H1 (cell line): ENCODE results near the gene DGKI. TPM values are rescaled to one million over a fixed set of nuclear protein-coding genes. Genes with fewer than 3 reads are reported as not detected.

Experiments
- CHD7 ChIP-seq: fragments of 300-600 bp; sonication (generic); IDR thresholded peaks from 2 replicates; pipeline ENCODE4 v1.7.1; 2012; ENCODE audit warnings: low read length, moderate library complexity, mild to moderate bottlenecking, inconsistent platforms; ENCODE audit not compliant: insufficient replicate concordance
- POU5F1 ChIP-seq: IDR thresholded peaks from 2 replicates; pipeline ENCODE4 v1.6.1; 2011; ENCODE audit warnings: low read depth, mild to moderate bottlenecking, low read length, moderate library complexity
- polyA plus RNA-seq, 7 experiments: library from polyadenylated mRNA; depleted of rRNA in 3 of 7; stranded (reverse) in 5 of 7; unstranded in 2 of 7; fragments of >200 nt in 5 of 7; fragments of 200-250 nt in 2 of 7; gene quantifications; 1 replicate in 5 of 7; 2 replicates in 1 of 7; 4 replicates in 1 of 7; pipeline versions ENCODE4 v1.2.1 to v1.2.3, GENCODE V29; 2011 to 2013; ENCODE audit warnings: missing spikeins in 2 of 7, mixed read lengths in 2 of 7
- total RNA-seq: library from RNA; stranded (reverse); fragmentation: NEBNext Ultra II Directional; extraction: Animal tissue kit (Norgen Biotek cat#: 25700); gene quantifications from 2 replicates; pipeline ENCODE4 v1.2.1, GENCODE V29; 2021

Gene DGKI
- total and polyA plus RNA-seq, 2 of the 8 experiments (the other 6 are each of a cell fraction or from before 2014, with no cell fraction given) = 0.20 to 0.71 TPM

GRCh38 chr7:137751361-137752009 is 95.3 kb downstream of the DGKI start (continued):
- TF ChIP-seq CHD7 (no peak), POU5F1 (no peak)
